ENCODE measurements around the gene THAP7.

THAP7 gene

GRCh38 chr22:20962491-20962945 is 39.4 kb downstream of the THAP7 start:
- DNase-seq = no peak

- DNase-seq = no peak
Measured at GRCh38 chr22:20960609-20961008, 41.3 kb downstream of the THAP7 start.

- no peak for DNase-seq
Measured at GRCh38 chr22:20959578-20960461, 42.1 kb downstream of the THAP7 start.

- no peak for DNase-seq
Measured at GRCh38 chr22:20957683-20958431, 44.1 kb downstream of the THAP7 start.

DNA sequence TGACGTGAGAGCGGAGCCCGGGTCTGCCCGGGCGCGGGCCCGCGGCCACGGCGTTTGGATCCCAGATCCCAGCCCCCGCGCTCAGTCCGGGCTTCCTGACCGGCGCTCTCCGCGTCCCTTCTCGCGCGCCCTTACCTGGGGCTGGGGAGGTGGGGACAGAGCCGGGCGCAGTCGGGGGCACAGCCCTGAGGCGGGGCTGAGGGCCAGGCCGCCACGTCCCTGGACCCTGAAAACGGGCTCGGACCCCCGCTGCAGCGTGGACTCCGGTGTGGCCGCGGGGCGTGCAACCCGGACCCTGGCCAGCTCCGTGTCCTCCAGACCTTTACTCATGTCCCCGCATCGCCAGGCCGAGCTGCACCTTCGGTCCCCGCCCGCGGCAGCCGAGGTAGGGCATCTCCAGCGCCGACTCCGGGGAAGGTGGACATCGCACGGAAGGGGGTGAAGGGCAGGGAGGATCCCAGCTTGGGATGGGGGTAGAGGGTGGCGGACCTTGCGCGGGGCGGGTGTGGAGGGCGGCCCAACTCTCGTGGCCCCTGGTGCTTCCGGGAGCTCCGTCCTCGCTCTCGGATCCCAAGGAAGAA is 44.7 kb downstream of the THAP7 start:
- no peak for DNase-seq

DNA sequence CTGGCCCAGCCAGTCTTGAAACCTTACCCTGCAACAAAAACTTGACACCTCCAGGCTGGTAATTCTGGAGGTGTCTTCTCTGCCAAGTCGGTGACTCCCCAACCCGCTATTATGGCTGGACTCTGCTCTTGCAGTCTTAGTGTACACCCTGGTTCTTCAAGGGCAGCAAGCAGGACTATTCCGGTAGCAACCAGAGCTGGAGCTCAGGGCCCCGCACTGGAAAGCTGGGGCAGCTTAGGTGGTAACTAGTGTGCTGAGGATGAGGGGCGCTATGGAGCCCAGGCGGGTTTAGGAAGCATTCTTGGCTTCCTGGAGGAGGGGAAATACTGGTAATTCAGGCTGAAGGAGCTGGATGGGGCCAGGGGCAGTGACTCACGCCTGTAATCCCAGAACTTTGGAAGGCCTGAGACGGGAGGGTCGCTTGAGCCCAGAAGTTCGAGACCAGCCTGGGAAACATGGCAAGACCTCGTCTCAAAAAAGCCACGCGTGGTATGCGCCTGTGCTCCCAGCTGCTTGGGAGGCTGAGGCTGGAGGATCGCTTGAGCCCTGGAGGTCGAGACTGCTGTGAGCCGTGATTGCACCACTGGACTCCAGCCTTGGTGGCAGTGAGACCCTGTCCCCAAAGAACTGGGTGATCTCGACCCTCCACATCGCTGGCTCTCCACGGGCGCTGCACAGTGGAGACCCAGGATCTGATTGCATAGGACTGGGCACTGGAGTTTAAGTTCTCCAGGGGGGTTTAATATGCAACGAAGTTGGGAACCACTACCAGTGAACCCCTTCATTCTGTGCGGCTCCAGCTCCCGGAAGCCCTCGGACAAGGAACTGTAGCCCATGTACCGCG is 45.4 kb downstream of the THAP7 start:
- no peak for DNase-seq

DNA sequence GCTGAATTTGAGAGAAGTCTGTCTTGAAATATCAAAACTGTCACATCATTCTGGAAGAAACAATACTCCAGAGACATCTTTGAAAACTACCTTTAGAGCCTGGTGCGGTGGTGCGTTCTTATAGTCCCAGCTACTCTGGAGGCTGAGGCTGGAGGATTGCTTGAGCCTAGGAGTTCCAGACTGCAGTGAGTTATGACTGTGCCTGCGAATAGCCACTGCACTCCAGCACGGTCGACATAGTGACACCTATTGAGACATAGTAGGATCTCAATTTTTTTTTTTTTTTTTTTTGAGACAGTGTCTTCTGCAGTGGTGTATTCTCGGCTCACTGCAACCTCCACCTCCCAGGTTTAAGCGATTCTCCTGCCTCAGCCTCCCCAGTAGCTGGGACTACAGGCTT is 46.4 kb downstream of the THAP7 start:
- DNase-seq = no peak

DNA sequence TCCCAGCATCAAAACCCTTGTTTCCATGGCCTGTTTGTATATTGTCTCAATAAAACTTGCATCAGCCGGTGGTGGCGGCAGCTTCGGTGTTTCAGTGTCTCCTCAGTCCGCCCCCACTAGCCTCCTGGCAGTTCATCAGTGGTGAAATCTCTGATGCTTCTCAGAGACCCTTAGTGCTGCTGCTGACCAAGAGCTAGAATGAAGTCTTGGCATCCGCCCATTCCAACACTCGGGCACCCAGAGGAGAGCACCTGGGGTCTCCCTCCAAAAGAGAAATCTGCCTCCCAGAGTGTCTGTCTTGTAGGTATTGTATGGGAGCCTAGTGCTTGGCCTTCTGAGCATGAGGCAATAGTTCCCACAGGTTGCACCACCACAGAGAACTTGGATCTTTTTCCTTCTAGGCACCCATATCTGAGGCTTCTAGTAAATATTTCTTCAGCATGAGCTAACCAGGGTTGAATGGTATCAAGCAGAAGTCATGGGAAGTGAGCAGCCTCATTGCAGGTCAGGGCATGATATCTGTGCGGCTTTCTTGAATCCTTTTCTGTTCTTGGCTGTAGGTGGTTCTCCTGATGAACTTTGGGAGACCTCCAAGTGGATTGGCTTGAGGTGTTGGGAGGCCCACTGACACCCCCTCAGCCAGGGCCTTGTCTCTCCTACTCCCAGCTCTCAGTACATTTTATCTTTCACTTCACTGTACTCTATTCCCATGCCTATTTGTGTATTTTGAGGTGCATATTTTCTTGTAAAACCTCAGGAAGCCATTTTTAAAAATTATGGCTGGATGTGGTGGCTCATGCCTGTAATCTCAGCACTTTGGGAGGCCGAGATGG is 48.0 kb downstream of the THAP7 start:
- no peak for DNase-seq

GRCh38 chr22:20953342-20953608 is 48.6 kb downstream of the THAP7 start:
- DNase-seq = no peak

DNA sequence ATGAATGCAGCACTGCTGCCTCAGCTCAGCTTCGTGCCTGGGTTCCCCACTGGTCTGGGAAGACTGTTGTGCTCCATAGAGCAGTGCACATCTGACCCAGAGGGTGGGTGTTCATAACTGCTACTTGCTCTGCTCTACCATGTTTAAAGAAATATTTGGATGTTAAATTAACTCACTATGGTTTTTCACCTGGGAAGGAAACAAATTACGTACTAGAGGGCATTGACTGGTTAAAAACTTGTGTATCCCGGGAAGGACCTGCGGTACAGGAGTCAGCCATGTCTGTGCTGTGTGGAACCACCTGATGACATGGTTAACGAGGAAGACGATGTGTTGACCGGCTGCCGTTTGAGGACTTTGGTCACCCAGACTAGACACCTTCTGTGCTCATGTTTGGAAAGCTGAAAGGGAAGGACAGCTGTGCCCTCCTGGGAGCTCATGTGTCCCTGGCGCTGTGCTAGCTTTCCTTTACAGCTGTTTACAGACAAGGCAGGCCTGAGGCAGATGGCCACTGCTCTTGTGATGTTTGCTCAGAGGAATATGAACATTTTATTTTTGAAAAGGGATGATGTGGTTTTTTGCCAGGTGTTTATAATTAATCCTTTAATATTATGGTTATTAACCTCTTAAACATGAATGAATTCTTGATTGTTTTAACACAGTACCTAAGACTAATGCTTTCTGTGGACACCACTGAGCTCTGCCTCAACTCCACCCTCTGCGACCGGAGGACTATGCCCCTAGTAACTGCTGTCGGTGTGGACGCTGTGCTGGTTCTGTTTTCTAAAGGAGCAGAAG is 49.2 kb downstream of the THAP7 start:
- no peak for DNase-seq

DNA sequence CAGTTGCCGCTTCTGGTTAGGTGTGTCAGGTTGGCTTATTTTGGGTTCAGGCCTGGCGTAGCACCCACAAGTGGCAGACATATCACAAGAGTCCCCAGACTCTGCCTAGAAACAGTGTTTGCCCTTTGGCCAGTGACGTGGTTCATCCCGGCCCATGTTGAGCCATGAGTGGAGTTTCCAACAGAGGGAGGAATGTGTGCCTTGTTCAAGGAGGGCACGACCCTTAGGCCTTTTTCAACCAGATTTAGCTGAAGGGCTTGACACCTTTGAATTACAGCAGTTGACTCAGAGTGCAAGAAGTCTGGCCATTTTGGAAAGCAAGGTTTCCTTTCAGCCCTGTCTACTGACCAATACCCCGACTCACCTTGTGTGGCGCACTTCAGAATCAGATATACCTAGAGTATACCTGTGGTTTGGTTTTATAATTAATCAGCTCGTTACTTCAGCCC is 50.0 kb downstream of the THAP7 start:
- DNase-seq = no peak

GRCh38 chr22:20951151-20951931 is 50.6 kb downstream of the THAP7 start:
- DNase-seq = no peak

DNA sequence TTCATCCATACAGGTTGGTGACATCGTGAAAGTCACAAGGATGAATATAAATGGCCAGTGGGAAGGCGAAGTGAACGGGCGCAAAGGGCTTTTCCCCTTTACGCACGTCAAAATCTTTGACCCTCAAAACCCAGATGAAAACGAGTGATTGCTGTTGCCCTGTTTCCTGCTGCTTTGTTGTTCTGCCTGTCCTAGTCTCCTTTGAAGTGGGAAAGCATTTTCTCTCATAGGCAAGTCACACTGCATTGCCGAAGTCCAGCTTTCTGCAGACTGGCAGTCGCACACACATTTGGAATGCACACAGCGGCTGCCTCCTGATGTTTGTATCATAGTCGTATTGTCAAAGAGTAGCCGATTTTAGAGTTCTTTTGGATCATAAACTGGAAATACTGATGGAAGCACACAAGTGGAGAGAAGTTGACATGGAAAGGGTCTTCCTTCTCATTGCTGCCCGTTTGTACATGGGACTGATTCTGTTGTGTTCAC is 52.2 kb downstream of the THAP7 start:
- no peak for DNase-seq

All from activated CD4-positive, alpha-beta T cell treated with anti-CD3 and anti-CD28 coated beads, Interleukin-2, amount 50 U/mL, for 1 hour (primary cell).